Mammary microvascular endothelial cell (primary cell): Measurements from ENCODE around the gene ACTR1A. TPM values are rescaled to one million over a fixed set of nuclear protein-coding genes. Genes with fewer than 3 reads are reported as not detected.

ENCODE experiments used
- total RNA-seq: library from RNA; depleted of rRNA; stranded (reverse); fragments of >200 nt; gene quantifications from 2 replicates; pipeline ENCODE4 v1.2.3, GENCODE V29; 2015

The ACTR1A gene
- total RNA-seq, result 198 and 213 TPM in 2 replicates

GRCh38 chr10:102502337-102503151 lies at the start of gene ACTR1A:
Gene ACTR1A (minus strand): TSS chr10:102502712. CDS start chr10:102502647, 65 bp downstream.

GRCh38 chr10:102503264-102504178 lies 1.0 kb upstream of the ACTR1A start, which contains the start of gene SUFU:
Gene SUFU (plus strand): TSS chr10:102503972. CDS start chr10:102504153, 181 bp downstream.

GRCh38 chr10:102451105-102451969 lies 51.2 kb downstream of the ACTR1A start, which contains the start of gene C10orf95:
Gene C10orf95 (minus strand): TSS chr10:102451543. CDS start chr10:102451093, 450 bp downstream.

GRCh38 chr10:102432162-102432950 lies 70.2 kb downstream of the ACTR1A start, which contains the start of gene CUEDC2:
Gene CUEDC2 (minus strand): TSS chr10:102432574. CDS start chr10:102425188, 7,386 bp downstream.

Other genes starting within 250 kb of the ACTR1A start
- 38.9 and 42.8 TPM in 2 replicates for gene NFKB2, start 107.0 kb downstream of the ACTR1A start, total RNA-seq
- not detected in 2 replicates for gene PSD, start 83.9 kb downstream of the ACTR1A start, total RNA-seq
- gene FBXL15, start 81.9 kb downstream of the ACTR1A start, total RNA-seq, result 10.4 and 12.7 TPM in 2 replicates
- 57.9 and 74.5 TPM in 2 replicates for gene CUEDC2, start 70.1 kb downstream of the ACTR1A start, total RNA-seq
- not detected in 2 replicates for gene C10orf95, start 51.2 kb downstream of the ACTR1A start, total RNA-seq
- 5.1 and 7.0 TPM in 2 replicates for gene SUFU, start 1.3 kb upstream of the ACTR1A start, total RNA-seq
- 141 and 150 TPM in 2 replicates for gene TRIM8, start 141.8 kb upstream of the ACTR1A start, total RNA-seq
- 4.0 and 5.1 TPM in 2 replicates for gene ARL3, start 211.7 kb upstream of the ACTR1A start, total RNA-seq
- 2.1 and 3.5 TPM in 2 replicates for gene SFXN2, start 211.9 kb upstream of the ACTR1A start, total RNA-seq
- 41.6 and 48.0 TPM in 2 replicates for gene WBP1L, start 241.2 kb upstream of the ACTR1A start, total RNA-seq